PC-3 (cell line): Measurements from ENCODE around the gene DYSF. TPM values are rescaled to one million over a fixed set of nuclear protein-coding genes. Genes with fewer than 3 reads are reported as not detected.

Experiments used
- ATAC-seq: fragments of 200-7000 bp; cut with Tn5 transposase; 2 replicates; pipeline ENCODE4 v1.9.1; 2020; ENCODE audit warnings: mild to moderate bottlenecking, moderate library complexity
- BruUV-seq: library from RNA; stranded (reverse); fragments of 400-500 nt; replicated peaks from 2 replicates; lab custom pipeline; 2021; lab: Mats Ljungman, UMichigan
- CTCF ChIA-PET: fragments of 300-600 bp; sonication (Branson Sonifier 250); formaldehyde crosslinking; loops from one replicate; lab custom pipeline; 2022; ENCODE audit warnings: antibody characterized with exemption; lab: Charles Lee
- POLR2A ChIA-PET: fragments of 300-600 bp; sonication (Branson Sonifier 250); formaldehyde crosslinking; loops from one replicate; lab custom pipeline; 2022; ENCODE audit warnings: antibody characterized with exemption; ENCODE audit not compliant: unreplicated experiment; lab: Charles Lee
- DNase-seq: peaks from one replicate; pipeline ENCODE4 v3.0.0-alpha.2; 2015
- H2AFZ ChIP-seq: fragments of 300-600 bp; sonication (generic); 2 replicates; pipeline ENCODE4 v1.6.0; 2016; ENCODE audit warnings: antibody characterized with exemption, low read length
- H3F3A ChIP-seq: fragments of 300-600 bp; sonication (generic); one replicate; pipeline ENCODE4 v1.6.0; 2017; ENCODE audit warnings: antibody characterized with exemption, low read length, control low read depth, mild to moderate bottlenecking; ENCODE audit not compliant: unreplicated experiment
- H3K27ac ChIP-seq: fragments of 300-600 bp; sonication (generic); 2 replicates; pipeline ENCODE4 v1.5.1; 2016; ENCODE audit warnings: mild to moderate bottlenecking, low read length
- H3K27me3 ChIP-seq: fragments of 300-600 bp; sonication (generic); 2 replicates; pipeline ENCODE4 v1.6.1; 2016; ENCODE audit warnings: low read length, mixed read lengths
- H3K36me3 ChIP-seq: fragments of 300-600 bp; sonication (generic); 2 replicates; pipeline ENCODE4 v1.6.1; 2016; ENCODE audit warnings: low read depth, mixed run types, low read length, mixed read lengths
- H3K4me1 ChIP-seq: fragments of 300-600 bp; sonication (generic); 2 replicates; pipeline ENCODE4 v1.5.1; 2016; ENCODE audit warnings: low read length; ENCODE audit not compliant: insufficient read depth
- H3K4me2 ChIP-seq: fragments of 300-600 bp; sonication (generic); 2 replicates; pipeline ENCODE4 v1.6.0; 2016; ENCODE audit warnings: low read length
- H3K4me3 ChIP-seq: fragments of 300-600 bp; sonication (generic); 2 replicates; pipeline ENCODE4 v1.5.1; 2016; ENCODE audit warnings: mild to moderate bottlenecking, low read length, mixed read lengths
- H3K79me2 ChIP-seq: fragments of 300-600 bp; sonication (generic); 2 replicates; pipeline ENCODE4 v1.6.1; 2017; ENCODE audit warnings: low read length, mixed read lengths
- H3K9ac ChIP-seq: fragments of 300-600 bp; sonication (generic); 2 replicates; pipeline ENCODE4 v1.6.0; 2016; ENCODE audit warnings: mild to moderate bottlenecking, low read length
- H3K9me2 ChIP-seq: fragments of 300-600 bp; sonication (generic); replicated peaks from 2 replicates; pipeline ENCODE4 v1.6.1; 2016; ENCODE audit warnings: mixed run types, low read length, mixed read lengths
- H3K9me3 ChIP-seq: fragments of 300-600 bp; sonication (generic); 2 replicates; pipeline ENCODE4 v1.6.1; 2016; ENCODE audit warnings: low read length, mixed read lengths
- H4K20me1 ChIP-seq: fragments of 300-600 bp; sonication (generic); 2 replicates; pipeline ENCODE4 v1.6.1; 2016; ENCODE audit warnings: low read length, mixed read lengths
- EZH2 ChIP-seq: fragments of 300-600 bp; sonication (generic); IDR thresholded peaks from one replicate; pipeline ENCODE4 v1.6.1; 2017; ENCODE audit warnings: antibody characterized with exemption, mild to moderate bottlenecking, low read length; ENCODE audit not compliant: unreplicated experiment
- EZH2phosphoT487 ChIP-seq: fragments of 300-600 bp; sonication (generic); IDR thresholded peaks from 2 replicates; pipeline ENCODE4 v1.6.1; 2018; ENCODE audit warnings: mild to moderate bottlenecking, antibody characterized with exemption, low read length, borderline replicate concordance
- intact Hi-C: fragments of 100-400 bp; cut with micrococcal nuclease; formaldehyde crosslinking; loops from 2 replicates; pipeline ENCODE4 v1.9.0; 2023
- total RNA-seq: library from RNA; depleted of rRNA; stranded (reverse); fragments of >200 nt; gene quantifications from 2 replicates; pipeline ENCODE4 v1.2.3, GENCODE V29; 2014
- TF ChIP-seq, protein P1 (sequence below): fragments of 300-600 bp; sonication (generic); conservative IDR thresholded peaks from 2 replicates; pipeline ENCODE4 v1.5.1; 2017; ENCODE audit warnings: antibody characterized with exemption, low read depth, mild to moderate bottlenecking, low read length

Gene DYSF
- total RNA-seq, 1 experiment from 2014 or later, result 13.0 TPM

DNA sequence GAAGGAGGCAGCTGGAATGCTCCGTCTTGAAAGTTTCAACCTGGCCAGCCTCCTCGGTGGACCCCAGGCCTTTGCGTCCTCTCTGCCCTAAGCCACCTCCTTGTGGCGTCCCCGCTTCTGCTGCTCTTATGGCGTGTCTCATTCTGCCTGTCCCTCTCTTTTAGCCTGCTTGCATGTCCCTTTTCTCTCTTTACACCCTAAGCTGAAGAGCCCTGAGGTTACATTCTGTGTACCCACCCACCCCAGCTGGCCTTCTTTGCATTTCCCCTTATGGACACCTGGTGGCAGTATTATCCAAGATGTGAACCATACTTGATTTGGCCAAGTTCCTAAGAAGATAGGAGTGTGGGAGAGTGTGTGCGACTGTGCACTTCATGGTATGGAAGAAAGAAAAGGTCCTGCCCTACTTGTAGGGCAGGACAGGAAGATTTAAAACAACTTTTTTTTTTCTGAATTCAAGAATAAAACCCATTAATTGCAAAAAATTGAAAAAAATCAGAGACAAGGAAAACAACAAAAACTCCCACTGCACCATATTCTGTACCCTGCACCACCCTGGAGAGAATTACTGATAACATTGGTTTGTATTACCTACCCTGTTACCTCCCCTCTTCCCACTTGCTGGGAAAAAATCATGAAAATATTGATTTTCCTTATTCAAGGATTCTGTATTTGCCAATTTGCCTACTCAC lies 77.4 kb downstream of the DYSF start:
- POLR2A ChIA-PET, result interaction anchor here (0.7 kb wide), 1 partner anchor 17 kb away, joined by 4 read pairs; no protein-coding TSS in a partner anchor
- H3K4me3 ChIP-seq, result no peak overlapping the region
- H3K4me1 ChIP-seq, result peaks cover 14% of the 10 kb centered on the region
- H3K36me3 ChIP-seq, result no peaks in the 10 kb centered on the region
- no peaks in the 10 kb centered on the region for H4K20me1 ChIP-seq
- CTCF ChIA-PET, result interaction anchor here (0.5 kb wide), 2 partner anchors 199 to 307 kb away, joined by 3 read pairs; partner anchors contain the start of gene ZNF638
- H3K79me2 ChIP-seq, result no peaks in the 10 kb centered on the region
- TF ChIP-seq, protein P1, sequence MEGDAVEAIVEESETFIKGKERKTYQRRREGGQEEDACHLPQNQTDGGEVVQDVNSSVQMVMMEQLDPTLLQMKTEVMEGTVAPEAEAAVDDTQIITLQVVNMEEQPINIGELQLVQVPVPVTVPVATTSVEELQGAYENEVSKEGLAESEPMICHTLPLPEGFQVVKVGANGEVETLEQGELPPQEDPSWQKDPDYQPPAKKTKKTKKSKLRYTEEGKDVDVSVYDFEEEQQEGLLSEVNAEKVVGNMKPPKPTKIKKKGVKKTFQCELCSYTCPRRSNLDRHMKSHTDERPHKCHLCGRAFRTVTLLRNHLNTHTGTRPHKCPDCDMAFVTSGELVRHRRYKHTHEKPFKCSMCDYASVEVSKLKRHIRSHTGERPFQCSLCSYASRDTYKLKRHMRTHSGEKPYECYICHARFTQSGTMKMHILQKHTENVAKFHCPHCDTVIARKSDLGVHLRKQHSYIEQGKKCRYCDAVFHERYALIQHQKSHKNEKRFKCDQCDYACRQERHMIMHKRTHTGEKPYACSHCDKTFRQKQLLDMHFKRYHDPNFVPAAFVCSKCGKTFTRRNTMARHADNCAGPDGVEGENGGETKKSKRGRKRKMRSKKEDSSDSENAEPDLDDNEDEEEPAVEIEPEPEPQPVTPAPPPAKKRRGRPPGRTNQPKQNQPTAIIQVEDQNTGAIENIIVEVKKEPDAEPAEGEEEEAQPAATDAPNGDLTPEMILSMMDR, result peak; percentile 84
- no peak for TF ChIP-seq EZH2
- TF ChIP-seq EZH2phosphoT487, result no peak
- no TSS peak for BruUV-seq
- DNase-seq (peak; percentile 62), ATAC-seq (peak; percentile 20; the same call in 1 of the 2 replicates)
- H3F3A ChIP-seq, result no peaks in the 10 kb centered on the region
- H3K27me3 ChIP-seq, result no peaks in the 10 kb centered on the region
- no peak overlapping the region; the same call in 1 of the 2 replicates for H3K9ac ChIP-seq
- H3K9me3 ChIP-seq, result no peaks in the 10 kb centered on the region
- no peak overlapping the region for H2AFZ ChIP-seq
- H3K9me2 ChIP-seq, result no peaks in the 10 kb centered on the region
- H3K4me2 ChIP-seq, result no peak overlapping the region
- intact Hi-C loops, result no loop called here
- H3K27ac ChIP-seq, result peak overlapping the region; percentile 66

DNA sequence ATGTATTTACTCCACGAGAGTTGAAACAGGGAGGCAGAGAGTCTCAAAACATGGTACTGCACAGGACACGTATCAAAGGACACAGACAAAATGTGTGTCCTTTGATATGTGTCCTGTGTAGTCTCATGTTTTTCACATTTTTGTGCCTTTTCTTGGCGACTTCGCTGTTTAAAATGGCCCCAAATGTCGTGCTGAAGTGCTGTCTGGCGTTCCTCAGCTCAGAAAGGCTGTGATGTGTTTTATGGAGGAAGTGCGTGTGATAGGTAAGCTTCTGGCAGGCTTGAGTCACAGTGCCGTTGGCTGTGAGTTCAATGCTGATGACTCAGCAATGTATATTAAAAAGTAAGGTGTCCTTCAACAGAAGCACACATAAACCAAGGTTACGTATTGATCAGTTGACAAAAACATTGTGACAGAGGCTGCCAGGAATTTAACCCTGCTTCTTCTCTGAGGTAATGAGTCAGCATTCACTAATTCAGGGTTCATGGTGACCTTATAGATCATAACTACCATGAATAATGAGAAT lies 78.2 kb downstream of the DYSF start:
- no peaks in the 10 kb centered on the region for H3K27me3 ChIP-seq
- H3K9me3 ChIP-seq, result no peaks in the 10 kb centered on the region
- no peaks in the 10 kb centered on the region for H3K9me2 ChIP-seq
- DNase-seq (peak; percentile 95), ATAC-seq (peak; percentile 79)
- no TSS peak for BruUV-seq
- H3K4me1 ChIP-seq, result peaks cover 14% of the 10 kb centered on the region
- H4K20me1 ChIP-seq, result no peaks in the 10 kb centered on the region
- ChIA-PET CTCF (interaction anchor here (0.5 kb wide), 1 partner anchor 200 kb away, joined by 3 read pairs; the partner anchor contains the start of gene ZNF638), POLR2A (no interaction called here)
- no peaks in the 10 kb centered on the region for H3K79me2 ChIP-seq
- peak overlapping the region; percentile 66 for H3K27ac ChIP-seq
- intact Hi-C loops, result no loop called here
- H3K9ac ChIP-seq, result no peak overlapping the region; the same call in 1 of the 2 replicates
- H2AFZ ChIP-seq, result no peak overlapping the region
- no peak overlapping the region for H3K4me3 ChIP-seq
- TF ChIP-seq EZH2phosphoT487 (no peak), EZH2 (no peak)
- TF ChIP-seq, protein P1, result no peak
- H3K4me2 ChIP-seq, result no peak overlapping the region
- no peaks in the 10 kb centered on the region for H3K36me3 ChIP-seq
- no peaks in the 10 kb centered on the region for H3F3A ChIP-seq

DNA sequence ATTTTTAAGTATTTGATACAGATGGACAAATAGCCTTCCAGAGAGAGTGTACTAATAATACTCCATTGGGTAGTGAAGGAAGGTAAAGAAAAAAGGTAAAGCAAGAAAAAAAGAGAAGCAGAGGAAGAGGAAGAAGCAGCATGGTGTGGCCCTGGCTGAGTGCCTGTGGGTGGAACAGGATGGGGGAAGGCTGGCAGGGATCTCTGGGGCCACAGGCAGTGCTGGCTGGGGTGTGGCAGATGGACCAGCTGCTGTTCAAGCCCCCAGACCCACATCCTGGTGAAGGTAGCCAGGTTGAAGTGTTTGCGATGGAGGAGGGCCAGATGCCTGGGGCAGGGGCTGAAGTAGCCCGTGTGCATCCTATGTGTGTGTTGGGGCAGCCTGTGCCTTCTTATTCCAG lies 79.0 kb downstream of the DYSF start:
- Histone ChIP-seq H4K20me1 (no peaks in the 10 kb centered on the region), H3K4me2 (no peak overlapping the region), H2AFZ (no peak overlapping the region), H3K36me3 (no peaks in the 10 kb centered on the region), H3K27ac (peak overlapping the region; percentile 39), H3F3A (no peaks in the 10 kb centered on the region), H3K4me1 (peaks cover 14% of the 10 kb centered on the region), H3K9ac (no peak overlapping the region), H3K79me2 (no peaks in the 10 kb centered on the region), H3K4me3 (no peak overlapping the region), H3K27me3 (no peaks in the 10 kb centered on the region), H3K9me3 (no peaks in the 10 kb centered on the region), H3K9me2 (no peaks in the 10 kb centered on the region)
- TF ChIP-seq, protein P1, result no peak
- TF ChIP-seq EZH2 (no peak), EZH2phosphoT487 (no peak)
- ChIA-PET CTCF (no interaction called here), POLR2A (no interaction called here)
- ATAC-seq, result no peak
- BruUV-seq, result no TSS peak
- intact Hi-C loops, result no loop called here
- no peak for DNase-seq
